WTC11 (cell line): ENCODE measurements around the gene HHAT. TPM values are rescaled to one million over a fixed set of nuclear protein-coding genes. Genes with fewer than 3 reads are reported as not detected.

Source experiments
- ATAC-seq: fragments of 200-7000 bp; cut with Tn5 transposase; 2 replicates; pipeline ENCODE4 v1.10.0; 2021; ENCODE audit warnings: mild to moderate bottlenecking, moderate library complexity
- CTCF ChIA-PET: fragments of 300-600 bp; sonication (Branson Sonifier 250); formaldehyde crosslinking; loops from one replicate; lab custom pipeline; 2021; ENCODE audit warnings: antibody characterized with exemption; lab: Charles Lee
- POLR2A ChIA-PET: fragments of 350-600 bp; sonication (Branson Sonifier 250); formaldehyde crosslinking; loops from one replicate; lab custom pipeline; 2021; ENCODE audit warnings: antibody characterized with exemption; lab: Charles Lee
- DNase-seq: peaks from one replicate; pipeline ENCODE4 v3.0.0; 2021; ENCODE audit warnings: low spot score
- H3K27ac Mint-ChIP-seq: 2 replicates; pipeline ENCODE4 v1.8.0; 2021; ENCODE audit warnings: mixed read lengths
- H3K27me3 Mint-ChIP-seq: 2 replicates; pipeline ENCODE4 v1.8.0; 2021; ENCODE audit warnings: low read depth, mild to moderate bottlenecking, moderate library complexity, mixed read lengths
- H3K36me3 Mint-ChIP-seq: 2 replicates; pipeline ENCODE4 v1.8.0; 2021; ENCODE audit warnings: mixed read lengths
- H3K4me1 Mint-ChIP-seq: 2 replicates; pipeline ENCODE4 v1.8.0; 2022; ENCODE audit warnings: mixed read lengths
- H3K4me3 Mint-ChIP-seq: 2 replicates; pipeline ENCODE4 v1.8.0; 2021; ENCODE audit warnings: mild to moderate bottlenecking, moderate library complexity, mixed read lengths
- H3K9me3 Mint-ChIP-seq: 2 replicates; pipeline ENCODE4 v1.8.0; 2021; ENCODE audit warnings: mixed read lengths
- ATF1 ChIP-seq: sonication (generic); formaldehyde crosslinking; IDR thresholded peaks from 2 replicates; pipeline ENCODE4 v1.8.1; 2023; ENCODE audit warnings: mild to moderate bottlenecking, moderate library complexity, missing genetic modification reagents
- EMX1 ChIP-seq: fragments of 250-450 bp; sonication (Bioruptor Pico); IDR thresholded peaks from 2 replicates; pipeline ENCODE4 v1.8.0; 2021; ENCODE audit warnings: mild to moderate bottlenecking
- FOXK1 ChIP-seq: sonication (generic); formaldehyde crosslinking; IDR thresholded peaks from 2 replicates; pipeline ENCODE4 v1.8.0; 2022; ENCODE audit warnings: mild to moderate bottlenecking, moderate library complexity, missing genetic modification reagents
- HMGA2 ChIP-seq: fragments of 250-450 bp; sonication (Bioruptor Pico); IDR thresholded peaks from 2 replicates; pipeline ENCODE4 v1.4.0; 2021; ENCODE audit warnings: mild to moderate bottlenecking, moderate library complexity
- MYBL2 ChIP-seq: sonication (generic); formaldehyde crosslinking; IDR thresholded peaks from 2 replicates; pipeline ENCODE4 v1.8.1; 2023; ENCODE audit warnings: mild to moderate bottlenecking, moderate library complexity, missing genetic modification reagents
- NFATC4 ChIP-seq: fragments of 250-450 bp; sonication (Bioruptor Pico); IDR thresholded peaks from 2 replicates; pipeline ENCODE4 v1.9.0; 2021; ENCODE audit warnings: mild to moderate bottlenecking
- NFE2L1 ChIP-seq: sonication (generic); formaldehyde crosslinking; IDR thresholded peaks from 2 replicates; pipeline ENCODE4 v1.8.1; 2023; ENCODE audit warnings: missing genetic modification reagents
- RELA ChIP-seq: sonication (generic); formaldehyde crosslinking; IDR thresholded peaks from 2 replicates; pipeline ENCODE4 v1.8.1; 2022; ENCODE audit warnings: missing genetic modification reagents, mild to moderate bottlenecking, borderline replicate concordance
- SMAD3 ChIP-seq: sonication (generic); formaldehyde crosslinking; IDR thresholded peaks from 2 replicates; pipeline ENCODE4 v1.8.0; 2022; ENCODE audit warnings: missing genetic modification reagents, mild to moderate bottlenecking, borderline replicate concordance
- ZBTB21 ChIP-seq: sonication (generic); formaldehyde crosslinking; IDR thresholded peaks from 2 replicates; pipeline ENCODE4 v1.8.1; 2023; ENCODE audit warnings: mild to moderate bottlenecking, missing genetic modification reagents, borderline replicate concordance
- ZMAT4 ChIP-seq: fragments of 250-450 bp; sonication (Bioruptor Pico); IDR thresholded peaks from 2 replicates; pipeline ENCODE4 v1.9.0; 2021; ENCODE audit warnings: mild to moderate bottlenecking
- ZNF121 ChIP-seq: sonication (generic); formaldehyde crosslinking; IDR thresholded peaks from 2 replicates; pipeline ENCODE4 v1.8.0; 2023; ENCODE audit warnings: missing genetic modification reagents
- ZNF396 ChIP-seq: fragments of 250-450 bp; sonication (Bioruptor Pico); IDR thresholded peaks from 2 replicates; pipeline ENCODE4 v1.8.0; 2021; ENCODE audit warnings: mild to moderate bottlenecking, moderate library complexity, borderline replicate concordance
- ZNF671 ChIP-seq: fragments of 250-450 bp; sonication (Bioruptor Pico); IDR thresholded peaks from 2 replicates; pipeline ENCODE4 v1.8.0; 2021; ENCODE audit warnings: mild to moderate bottlenecking
- total RNA-seq: library from RNA; stranded (reverse); gene quantifications from 3 replicates; pipeline ENCODE4 v1.2.3, GENCODE V29; 2021
- TF ChIP-seq, protein P1 (sequence below): fragments of 250-450 bp; sonication (Bioruptor Pico); conservative IDR thresholded peaks from 2 replicates; pipeline ENCODE4 v1.9.0; 2021; ENCODE audit warnings: mild to moderate bottlenecking
- TF ChIP-seq, protein P2 (sequence below): sonication (generic); formaldehyde crosslinking; IDR thresholded peaks from 2 replicates; pipeline ENCODE4 v1.8.1; 2022; ENCODE audit warnings: missing genetic modification reagents, borderline replicate concordance
- TF ChIP-seq, protein P3 (sequence below): sonication (generic); formaldehyde crosslinking; conservative IDR thresholded peaks from 2 replicates; pipeline ENCODE4 v1.8.1; 2023; ENCODE audit warnings: mild to moderate bottlenecking, low read depth, missing genetic modification reagents, moderate library complexity
- TF ChIP-seq, protein P4 (sequence below): sonication (generic); formaldehyde crosslinking; IDR thresholded peaks from 2 replicates; pipeline ENCODE4 v1.8.1; 2023; ENCODE audit warnings: mild to moderate bottlenecking, moderate library complexity, missing genetic modification reagents

HHAT gene
- total RNA-seq, 1 experiment from 2014 or later, result 0.39 TPM

GRCh38 chr1:210700511-210700910, 371.8 kb downstream of the HHAT start:
- TF ChIP-seq ZBTB21 (CRISPR knock-in tag), result no peak
- no peak for TF ChIP-seq EMX1 (CRISPR knock-in tag)
- no peak for TF ChIP-seq ZNF396 (CRISPR knock-in tag)
- TF ChIP-seq NFE2L1 (CRISPR knock-in tag), result no peak
- TF ChIP-seq MYBL2 (CRISPR knock-in tag), result no peak
- no peak for TF ChIP-seq HMGA2 (CRISPR knock-in tag)
- no peak for TF ChIP-seq NFATC4 (CRISPR knock-in tag)
- TF ChIP-seq, protein P1, sequence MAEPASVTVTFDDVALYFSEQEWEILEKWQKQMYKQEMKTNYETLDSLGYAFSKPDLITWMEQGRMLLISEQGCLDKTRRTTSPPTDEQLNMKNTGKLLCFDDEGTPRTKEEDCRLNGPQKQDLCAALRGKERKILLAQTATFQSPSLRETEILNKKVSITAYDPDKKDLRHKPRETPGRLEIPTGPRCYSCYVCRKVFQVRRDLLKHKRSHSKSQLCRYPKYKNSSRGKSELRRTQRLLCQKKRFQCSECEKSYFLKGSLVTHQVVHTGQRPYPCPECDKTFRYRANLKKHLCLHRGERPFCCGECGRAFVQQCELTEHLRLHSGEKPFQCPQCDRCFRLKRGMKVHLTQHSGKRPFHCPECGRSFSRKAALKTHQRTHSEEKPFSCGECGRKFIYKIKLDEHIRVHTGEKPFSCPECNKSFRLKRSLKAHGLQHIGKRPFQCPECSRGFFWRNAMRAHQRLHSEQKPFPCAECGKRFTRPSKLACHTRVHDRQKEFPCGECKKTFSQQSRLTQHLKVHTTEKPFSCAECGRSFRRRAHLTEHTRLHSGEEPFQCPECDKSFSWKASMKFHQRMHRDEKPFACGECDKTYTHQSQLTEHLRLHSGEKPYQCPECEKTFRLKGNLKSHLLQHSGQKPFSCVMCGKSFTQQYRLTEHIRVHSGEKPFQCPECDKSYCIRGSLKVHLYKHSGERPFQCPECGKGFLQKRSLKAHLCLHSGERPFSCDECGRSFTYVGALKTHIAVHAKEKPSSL, result no peak
- no peak for TF ChIP-seq SMAD3 (CRISPR knock-in tag)
- TF ChIP-seq FOXK1 (CRISPR knock-in tag), result no peak
- TF ChIP-seq, protein P2, sequence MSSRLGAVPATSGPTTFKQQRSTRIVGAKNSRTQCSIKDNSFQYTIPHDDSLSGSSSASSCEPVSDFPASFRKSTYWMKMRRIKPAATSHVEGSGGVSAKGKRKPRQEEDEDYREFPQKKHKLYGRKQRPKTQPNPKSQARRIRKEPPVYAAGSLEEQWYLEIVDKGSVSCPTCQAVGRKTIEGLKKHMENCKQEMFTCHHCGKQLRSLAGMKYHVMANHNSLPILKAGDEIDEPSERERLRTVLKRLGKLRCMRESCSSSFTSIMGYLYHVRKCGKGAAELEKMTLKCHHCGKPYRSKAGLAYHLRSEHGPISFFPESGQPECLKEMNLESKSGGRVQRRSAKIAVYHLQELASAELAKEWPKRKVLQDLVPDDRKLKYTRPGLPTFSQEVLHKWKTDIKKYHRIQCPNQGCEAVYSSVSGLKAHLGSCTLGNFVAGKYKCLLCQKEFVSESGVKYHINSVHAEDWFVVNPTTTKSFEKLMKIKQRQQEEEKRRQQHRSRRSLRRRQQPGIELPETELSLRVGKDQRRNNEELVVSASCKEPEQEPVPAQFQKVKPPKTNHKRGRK (CRISPR knock-in tag), result no peak
- TF ChIP-seq, protein P3, sequence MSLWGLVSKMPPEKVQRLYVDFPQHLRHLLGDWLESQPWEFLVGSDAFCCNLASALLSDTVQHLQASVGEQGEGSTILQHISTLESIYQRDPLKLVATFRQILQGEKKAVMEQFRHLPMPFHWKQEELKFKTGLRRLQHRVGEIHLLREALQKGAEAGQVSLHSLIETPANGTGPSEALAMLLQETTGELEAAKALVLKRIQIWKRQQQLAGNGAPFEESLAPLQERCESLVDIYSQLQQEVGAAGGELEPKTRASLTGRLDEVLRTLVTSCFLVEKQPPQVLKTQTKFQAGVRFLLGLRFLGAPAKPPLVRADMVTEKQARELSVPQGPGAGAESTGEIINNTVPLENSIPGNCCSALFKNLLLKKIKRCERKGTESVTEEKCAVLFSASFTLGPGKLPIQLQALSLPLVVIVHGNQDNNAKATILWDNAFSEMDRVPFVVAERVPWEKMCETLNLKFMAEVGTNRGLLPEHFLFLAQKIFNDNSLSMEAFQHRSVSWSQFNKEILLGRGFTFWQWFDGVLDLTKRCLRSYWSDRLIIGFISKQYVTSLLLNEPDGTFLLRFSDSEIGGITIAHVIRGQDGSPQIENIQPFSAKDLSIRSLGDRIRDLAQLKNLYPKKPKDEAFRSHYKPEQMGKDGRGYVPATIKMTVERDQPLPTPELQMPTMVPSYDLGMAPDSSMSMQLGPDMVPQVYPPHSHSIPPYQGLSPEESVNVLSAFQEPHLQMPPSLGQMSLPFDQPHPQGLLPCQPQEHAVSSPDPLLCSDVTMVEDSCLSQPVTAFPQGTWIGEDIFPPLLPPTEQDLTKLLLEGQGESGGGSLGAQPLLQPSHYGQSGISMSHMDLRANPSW (CRISPR knock-in tag), result no peak
- no peak for TF ChIP-seq ZNF671 (CRISPR knock-in tag)
- H3K27me3 Mint-ChIP-seq, result no peaks in the 10 kb centered on the region
- ChIA-PET POLR2A (no interaction called here), CTCF (no interaction called here)
- ATAC-seq, result no peak
- no peak overlapping the region for H3K4me3 Mint-ChIP-seq
- no peak for DNase-seq
- no peak overlapping the region for H3K27ac Mint-ChIP-seq
- no peaks in the 10 kb centered on the region; the same call in 1 of the 2 replicates for H3K36me3 Mint-ChIP-seq
- peaks cover 10% of the 10 kb centered on the region; the same call in 1 of the 2 replicates for H3K4me1 Mint-ChIP-seq
- H3K9me3 Mint-ChIP-seq, result peaks cover 5% of the 10 kb centered on the region

DNA sequence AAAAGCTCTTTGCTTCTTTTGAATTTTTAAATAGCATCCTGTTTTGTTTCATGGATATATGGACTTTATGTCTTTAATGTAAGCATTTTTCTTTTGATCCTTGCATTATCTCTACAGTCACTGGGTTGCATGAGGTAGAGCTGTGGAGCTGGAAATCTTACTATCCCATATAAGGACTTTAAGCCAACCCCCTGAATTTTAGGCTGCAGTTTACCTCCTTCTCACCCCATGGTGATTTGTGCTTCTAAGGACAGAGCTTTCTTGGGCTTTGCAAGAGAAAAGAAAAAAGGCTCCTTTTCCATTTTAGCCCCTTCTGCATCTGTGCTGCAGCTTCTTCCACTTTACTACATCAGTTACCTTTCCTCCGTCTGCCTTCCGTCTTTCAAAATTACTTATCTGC, 373.8 kb downstream of the HHAT start:
- peak; percentile 88 for ATAC-seq
- Mint-ChIP-seq H3K9me3 (peaks cover 5% of the 10 kb centered on the region), H3K4me1 (peaks cover 10% of the 10 kb centered on the region; the same call in 1 of the 2 replicates), H3K27ac (no peak overlapping the region), H3K4me3 (no peak overlapping the region), H3K27me3 (no peaks in the 10 kb centered on the region), H3K36me3 (no peaks in the 10 kb centered on the region; the same call in 1 of the 2 replicates)
- DNase-seq, result no peak
- TF ChIP-seq RELA (no peak), ZMAT4 (CRISPR knock-in tag) (no peak), ATF1 (CRISPR knock-in tag) (no peak), ZNF121 (CRISPR knock-in tag) (no peak)
- TF ChIP-seq, protein P4, sequence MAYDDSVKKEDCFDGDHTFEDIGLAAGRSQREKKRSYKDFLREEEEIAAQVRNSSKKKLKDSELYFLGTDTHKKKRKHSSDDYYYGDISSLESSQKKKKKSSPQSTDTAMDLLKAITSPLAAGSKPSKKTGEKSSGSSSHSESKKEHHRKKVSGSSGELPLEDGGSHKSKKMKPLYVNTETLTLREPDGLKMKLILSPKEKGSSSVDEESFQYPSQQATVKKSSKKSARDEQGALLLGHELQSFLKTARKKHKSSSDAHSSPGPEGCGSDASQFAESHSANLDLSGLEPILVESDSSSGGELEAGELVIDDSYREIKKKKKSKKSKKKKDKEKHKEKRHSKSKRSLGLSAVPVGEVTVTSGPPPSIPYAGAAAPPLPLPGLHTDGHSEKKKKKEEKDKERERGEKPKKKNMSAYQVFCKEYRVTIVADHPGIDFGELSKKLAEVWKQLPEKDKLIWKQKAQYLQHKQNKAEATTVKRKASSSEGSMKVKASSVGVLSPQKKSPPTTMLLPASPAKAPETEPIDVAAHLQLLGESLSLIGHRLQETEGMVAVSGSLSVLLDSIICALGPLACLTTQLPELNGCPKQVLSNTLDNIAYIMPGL, result no peak
- TF ChIP-seq, protein P1, result no peak
- CTCF ChIA-PET, result interaction anchor here (0.9 to 1.6 kb wide), 3 partner anchors 9 to 431 kb away, joined by 3 to 6 read pairs (median 4); partner anchors contain the start of gene KCNH1
- POLR2A ChIA-PET, result interaction anchor here (0.6 kb wide), 1 partner anchor 431 kb away, joined by 4 read pairs; the partner anchor contains the start of gene KCNH1
